Measurements from ENCODE around the gene DLX2.

The DLX2 gene

GRCh38 chr2:172107690-172108586 is 5.2 kb upstream of the DLX2 start:
- DNase-seq (ENCODE audit: low read depth) = no peak

GRCh38 chr2:172106108-172106961 is 3.6 kb upstream of the DLX2 start:
- DNase-seq (ENCODE audit: low read depth) = no peak

- DNase-seq (ENCODE audit: low read depth) = no peak
These were observed 2.9 kb upstream of the DLX2 start for GRCh38 chr2:172105471-172106107.

- DNase-seq (ENCODE audit: low read depth) = peak; percentile 77
These were observed 972 bp upstream of the DLX2 start for GRCh38 chr2:172103471-172104272.

GRCh38 chr2:172101821-172102390 is 794 bp downstream of the DLX2 start:
- DNase-seq (ENCODE audit: low read depth) = no peak

GRCh38 chr2:172100935-172101820 is 1.5 kb downstream of the DLX2 start:
- no peak for DNase-seq (ENCODE audit: low read depth)

GRCh38 chr2:172100080-172100934 is 2.4 kb downstream of the DLX2 start:
- DNase-seq (ENCODE audit: low read depth) = no peak

- no peak for DNase-seq (ENCODE audit: low read depth)
These were observed 3.1 kb downstream of the DLX2 start for GRCh38 chr2:172099472-172100079.

GRCh38 chr2:172098650-172099471 is 3.8 kb downstream of the DLX2 start:
- no peak for DNase-seq (ENCODE audit: low read depth)

- no peak for DNase-seq (ENCODE audit: low read depth)
These were observed 4.4 kb downstream of the DLX2 start for GRCh38 chr2:172098287-172098649.

- no peak for DNase-seq (ENCODE audit: low read depth)
These were observed 5.1 kb downstream of the DLX2 start for GRCh38 chr2:172097557-172098131.

GRCh38 chr2:172096626-172097547 is 5.8 kb downstream of the DLX2 start:
- DNase-seq (ENCODE audit: low read depth) = no peak

GRCh38 chr2:172095905-172096625 is 6.6 kb downstream of the DLX2 start:
- no peak for DNase-seq (ENCODE audit: low read depth)

GRCh38 chr2:172095146-172095904 is 7.4 kb downstream of the DLX2 start:
- DNase-seq (ENCODE audit: low read depth) = peak; percentile 44

Measured in fibroblast of the conjunctiva (primary cell).